RKO (cell line): Measurements from ENCODE around the gene FAM240B.

Source experiments
- DNase-seq: peaks from one replicate; pipeline ENCODE4 v3.0.0-alpha.2; 2016; ENCODE audit warnings: low spot score

The FAM240B gene

GRCh38 chr9:38699337-38699736, 20.6 kb downstream of the FAM240B start:
- DNase-seq, result no peak

GRCh38 chr9:38697776-38698300, 22.1 kb downstream of the FAM240B start:
- no peak for DNase-seq

GRCh38 chr9:38696999-38697398, 22.9 kb downstream of the FAM240B start:
- DNase-seq, result no peak

- DNase-seq, result no peak
These were observed 25.3 kb downstream of the FAM240B start for GRCh38 chr9:38694676-38695075.

- DNase-seq, result no peak
These were observed 27.2 kb downstream of the FAM240B start for GRCh38 chr9:38692707-38693106.

- no peak for DNase-seq
These were observed 29.4 kb downstream of the FAM240B start for GRCh38 chr9:38690574-38690973.

GRCh38 chr9:38689678-38690077, 30.3 kb downstream of the FAM240B start:
- no peak for DNase-seq

- DNase-seq, result no peak
These were observed 31.9 kb downstream of the FAM240B start for GRCh38 chr9:38687992-38688391.

GRCh38 chr9:38687389-38687842, 32.5 kb downstream of the FAM240B start:
- DNase-seq, result peak; percentile 37

- no peak for DNase-seq
These were observed 33.0 kb downstream of the FAM240B start for GRCh38 chr9:38686933-38687332.

- DNase-seq, result no peak
These were observed 34.4 kb downstream of the FAM240B start for GRCh38 chr9:38685535-38685934.

- no peak for DNase-seq
These were observed 36.6 kb downstream of the FAM240B start for GRCh38 chr9:38683336-38683735.

- DNase-seq, result peak; percentile 68
These were observed 37.2 kb downstream of the FAM240B start for GRCh38 chr9:38682713-38683112.

- no peak for DNase-seq
These were observed 38.1 kb downstream of the FAM240B start for GRCh38 chr9:38681747-38682227.

GRCh38 chr9:38680837-38681445, 39.0 kb downstream of the FAM240B start:
- no peak for DNase-seq

GRCh38 chr9:38677660-38678303, 42.2 kb downstream of the FAM240B start:
- no peak for DNase-seq

GRCh38 chr9:38675831-38676230, 44.1 kb downstream of the FAM240B start:
- DNase-seq, result no peak

- DNase-seq, result no peak
These were observed 44.7 kb downstream of the FAM240B start for GRCh38 chr9:38675211-38675610.

- no peak for DNase-seq
These were observed 46.3 kb downstream of the FAM240B start for GRCh38 chr9:38673399-38674193.

- DNase-seq, result no peak
These were observed 48.2 kb downstream of the FAM240B start for GRCh38 chr9:38671748-38672147.

GRCh38 chr9:38671372-38671731, 48.6 kb downstream of the FAM240B start:
- no peak for DNase-seq

GRCh38 chr9:38670542-38671371, 49.2 kb downstream of the FAM240B start:
- no peak for DNase-seq
